ENCODE measurements around the gene CTDP1.

The CTDP1 gene

GRCh38 chr18:79755496-79756142 is 76.0 kb downstream of the CTDP1 start:
- H2AFZ ChIP-seq (ENCODE audit: low read depth, low read length), result no peak overlapping the region
- no peaks in the 10 kb centered on the region for H3K27me3 ChIP-seq (ENCODE audit: insufficient read depth, low read length)
- H3K4me3 ChIP-seq (ENCODE audit: low read length), result no peak overlapping the region
- H3K36me3 ChIP-seq (ENCODE audit: insufficient read depth, low read length), result peaks cover 20% of the 10 kb centered on the region
- H3K4me1 ChIP-seq (ENCODE audit: insufficient read depth, low read length), result no peaks in the 10 kb centered on the region
- peaks cover 6% of the 10 kb centered on the region for H3K9me3 ChIP-seq (ENCODE audit: low read length)

GRCh38 chr18:79756143-79756500 is 76.5 kb downstream of the CTDP1 start:
- H2AFZ ChIP-seq (ENCODE audit: low read depth, low read length), result no peak overlapping the region
- H3K9me3 ChIP-seq (ENCODE audit: low read length), result peaks cover 6% of the 10 kb centered on the region
- H3K4me1 ChIP-seq (ENCODE audit: insufficient read depth, low read length), result no peaks in the 10 kb centered on the region
- peaks cover 20% of the 10 kb centered on the region for H3K36me3 ChIP-seq (ENCODE audit: insufficient read depth, low read length)
- H3K27me3 ChIP-seq (ENCODE audit: insufficient read depth, low read length), result no peaks in the 10 kb centered on the region
- H3K4me3 ChIP-seq (ENCODE audit: low read length), result no peak overlapping the region

DNA sequence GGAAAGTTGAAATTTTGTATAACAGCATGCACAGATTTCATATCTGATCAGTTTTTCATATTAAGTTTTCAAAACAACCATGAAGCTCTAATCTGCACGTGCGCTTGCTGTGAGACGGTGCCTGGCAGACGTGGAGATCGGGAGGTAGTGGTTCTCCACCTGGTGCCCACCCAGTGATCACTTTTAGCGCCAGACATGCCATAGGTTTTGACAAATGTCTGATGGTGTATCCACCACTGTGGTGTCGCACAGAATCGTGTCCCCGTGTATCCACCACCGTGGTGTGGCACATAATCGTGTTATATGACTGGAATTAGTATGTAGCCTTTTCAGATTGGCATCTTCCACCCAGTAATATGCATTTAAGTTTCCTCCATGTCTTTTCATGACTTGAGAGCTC is 77.2 kb downstream of the CTDP1 start:
- Histone ChIP-seq H2AFZ (ENCODE audit: low read depth, low read length) (no peak overlapping the region), H3K9me3 (ENCODE audit: low read length) (peaks cover 6% of the 10 kb centered on the region), H3K36me3 (ENCODE audit: insufficient read depth, low read length) (peaks cover 20% of the 10 kb centered on the region), H3K4me3 (ENCODE audit: low read length) (no peak overlapping the region), H3K27me3 (ENCODE audit: insufficient read depth, low read length) (no peaks in the 10 kb centered on the region), H3K4me1 (ENCODE audit: insufficient read depth, low read length) (no peaks in the 10 kb centered on the region)

DNA sequence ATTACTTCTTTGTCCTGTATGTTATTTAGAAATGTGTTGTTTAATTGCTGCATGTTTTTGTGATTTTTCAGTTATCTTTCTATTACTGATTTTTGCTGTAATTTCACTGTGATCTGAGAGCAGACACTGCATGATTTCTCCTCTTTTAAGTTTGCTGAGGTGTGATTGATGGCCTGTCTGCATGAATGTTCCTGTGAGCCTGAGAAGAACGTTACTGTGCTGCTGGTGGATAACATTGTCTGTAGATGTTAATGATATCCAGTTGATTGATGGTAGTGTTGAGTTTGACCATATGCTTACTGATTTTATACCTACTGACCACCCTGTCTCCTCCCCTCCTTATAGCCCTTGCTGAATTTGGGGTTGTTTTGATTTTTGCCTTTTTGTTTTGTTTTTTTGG is 80.7 kb downstream of the CTDP1 start:
- no peaks in the 10 kb centered on the region for H3K27me3 ChIP-seq (ENCODE audit: insufficient read depth, low read length)
- H3K4me3 ChIP-seq (ENCODE audit: low read length), result no peak overlapping the region
- H3K4me1 ChIP-seq (ENCODE audit: insufficient read depth, low read length), result no peaks in the 10 kb centered on the region
- peaks cover 2% of the 10 kb centered on the region for H3K9me3 ChIP-seq (ENCODE audit: low read length)
- no peak overlapping the region for H2AFZ ChIP-seq (ENCODE audit: low read depth, low read length)
- H3K36me3 ChIP-seq (ENCODE audit: insufficient read depth, low read length), result peaks cover 2% of the 10 kb centered on the region

DNA sequence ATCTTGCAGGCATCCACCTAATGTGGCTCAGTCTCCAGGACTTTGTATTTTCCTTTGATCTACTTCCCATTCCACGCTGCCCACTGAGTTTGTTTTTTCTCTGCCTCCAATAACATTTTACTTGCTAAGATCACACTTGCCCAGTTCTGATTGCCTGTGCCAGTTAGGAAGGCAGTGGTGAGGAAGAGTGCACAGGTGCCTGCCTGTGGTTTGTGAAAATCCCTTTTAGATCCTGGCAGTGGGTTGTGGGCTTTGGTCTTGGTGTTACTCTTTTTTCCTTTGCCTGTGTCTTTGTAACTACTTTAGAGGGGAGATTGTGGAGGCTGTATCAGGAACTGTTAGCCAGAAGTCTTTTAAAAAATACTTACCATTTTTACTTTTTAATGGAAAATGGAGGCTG is 81.3 kb downstream of the CTDP1 start:
- Histone ChIP-seq H3K36me3 (ENCODE audit: insufficient read depth, low read length) (no peaks in the 10 kb centered on the region), H3K27me3 (ENCODE audit: insufficient read depth, low read length) (no peaks in the 10 kb centered on the region), H3K4me1 (ENCODE audit: insufficient read depth, low read length) (no peaks in the 10 kb centered on the region), H3K4me3 (ENCODE audit: low read length) (no peak overlapping the region), H3K9me3 (ENCODE audit: low read length) (peaks cover 2% of the 10 kb centered on the region), H2AFZ (ENCODE audit: low read depth, low read length) (no peak overlapping the region)

GRCh38 chr18:79763407-79763806 is 83.8 kb downstream of the CTDP1 start:
- H2AFZ ChIP-seq (ENCODE audit: low read depth, low read length), result no peak overlapping the region
- H3K9me3 ChIP-seq (ENCODE audit: low read length), result peaks cover 9% of the 10 kb centered on the region
- H3K4me3 ChIP-seq (ENCODE audit: low read length), result no peak overlapping the region
- no peaks in the 10 kb centered on the region for H3K36me3 ChIP-seq (ENCODE audit: insufficient read depth, low read length)
- H3K27me3 ChIP-seq (ENCODE audit: insufficient read depth, low read length), result no peaks in the 10 kb centered on the region
- H3K4me1 ChIP-seq (ENCODE audit: insufficient read depth, low read length), result no peaks in the 10 kb centered on the region

GRCh38 chr18:79764131-79764530 is 84.5 kb downstream of the CTDP1 start:
- no peak overlapping the region for H3K4me3 ChIP-seq (ENCODE audit: low read length)
- no peak overlapping the region for H2AFZ ChIP-seq (ENCODE audit: low read depth, low read length)
- H3K9me3 ChIP-seq (ENCODE audit: low read length), result peaks cover 9% of the 10 kb centered on the region
- no peaks in the 10 kb centered on the region for H3K27me3 ChIP-seq (ENCODE audit: insufficient read depth, low read length)
- no peaks in the 10 kb centered on the region for H3K4me1 ChIP-seq (ENCODE audit: insufficient read depth, low read length)
- no peaks in the 10 kb centered on the region for H3K36me3 ChIP-seq (ENCODE audit: insufficient read depth, low read length)

GRCh38 chr18:79765491-79766245 is 86.1 kb downstream of the CTDP1 start:
- no peaks in the 10 kb centered on the region for H3K27me3 ChIP-seq (ENCODE audit: insufficient read depth, low read length)
- peaks cover 11% of the 10 kb centered on the region for H3K9me3 ChIP-seq (ENCODE audit: low read length)
- H2AFZ ChIP-seq (ENCODE audit: low read depth, low read length), result no peak overlapping the region
- no peaks in the 10 kb centered on the region for H3K36me3 ChIP-seq (ENCODE audit: insufficient read depth, low read length)
- H3K4me3 ChIP-seq (ENCODE audit: low read length), result no peak overlapping the region
- H3K4me1 ChIP-seq (ENCODE audit: insufficient read depth, low read length), result no peaks in the 10 kb centered on the region

- H3K4me1 ChIP-seq (ENCODE audit: insufficient read depth, low read length), result no peaks in the 10 kb centered on the region
- peaks cover 11% of the 10 kb centered on the region for H3K9me3 ChIP-seq (ENCODE audit: low read length)
- no peaks in the 10 kb centered on the region for H3K36me3 ChIP-seq (ENCODE audit: insufficient read depth, low read length)
- H3K4me3 ChIP-seq (ENCODE audit: low read length), result no peak overlapping the region
- no peak overlapping the region for H2AFZ ChIP-seq (ENCODE audit: low read depth, low read length)
- no peaks in the 10 kb centered on the region for H3K27me3 ChIP-seq (ENCODE audit: insufficient read depth, low read length)
Measured at GRCh38 chr18:79766308-79766707, 86.7 kb downstream of the CTDP1 start.

- no peak overlapping the region for H2AFZ ChIP-seq (ENCODE audit: low read depth, low read length)
- H3K4me1 ChIP-seq (ENCODE audit: insufficient read depth, low read length), result no peaks in the 10 kb centered on the region
- H3K9me3 ChIP-seq (ENCODE audit: low read length), result peaks cover 11% of the 10 kb centered on the region
- H3K4me3 ChIP-seq (ENCODE audit: low read length), result no peak overlapping the region
- no peaks in the 10 kb centered on the region for H3K27me3 ChIP-seq (ENCODE audit: insufficient read depth, low read length)
- H3K36me3 ChIP-seq (ENCODE audit: insufficient read depth, low read length), result no peaks in the 10 kb centered on the region
Measured at GRCh38 chr18:79768745-79769144, 89.1 kb downstream of the CTDP1 start.

- Histone ChIP-seq H3K4me3 (ENCODE audit: low read length) (no peak overlapping the region), H3K9me3 (ENCODE audit: low read length) (peaks cover 14% of the 10 kb centered on the region), H2AFZ (ENCODE audit: low read depth, low read length) (no peak overlapping the region)
Measured at GRCh38 chr18:79769698-79770500, 90.3 kb downstream of the CTDP1 start.

GRCh38 chr18:79770501-79770815 is 90.9 kb downstream of the CTDP1 start:
- H3K4me1 ChIP-seq (ENCODE audit: insufficient read depth, low read length), result no peaks in the 10 kb centered on the region
- peaks cover 14% of the 10 kb centered on the region for H3K9me3 ChIP-seq (ENCODE audit: low read length)
- H3K27me3 ChIP-seq (ENCODE audit: insufficient read depth, low read length), result no peaks in the 10 kb centered on the region
- no peak overlapping the region for H3K4me3 ChIP-seq (ENCODE audit: low read length)
- no peak overlapping the region for H2AFZ ChIP-seq (ENCODE audit: low read depth, low read length)
- no peaks in the 10 kb centered on the region for H3K36me3 ChIP-seq (ENCODE audit: insufficient read depth, low read length)

More at GRCh38 chr18:79769698-79770500, 90.3 kb downstream of the CTDP1 start:
- Histone ChIP-seq H3K27me3 (ENCODE audit: insufficient read depth, low read length) (no peaks in the 10 kb centered on the region), H3K36me3 (ENCODE audit: insufficient read depth, low read length) (no peaks in the 10 kb centered on the region), H3K4me1 (ENCODE audit: insufficient read depth, low read length) (no peaks in the 10 kb centered on the region)

DNA sequence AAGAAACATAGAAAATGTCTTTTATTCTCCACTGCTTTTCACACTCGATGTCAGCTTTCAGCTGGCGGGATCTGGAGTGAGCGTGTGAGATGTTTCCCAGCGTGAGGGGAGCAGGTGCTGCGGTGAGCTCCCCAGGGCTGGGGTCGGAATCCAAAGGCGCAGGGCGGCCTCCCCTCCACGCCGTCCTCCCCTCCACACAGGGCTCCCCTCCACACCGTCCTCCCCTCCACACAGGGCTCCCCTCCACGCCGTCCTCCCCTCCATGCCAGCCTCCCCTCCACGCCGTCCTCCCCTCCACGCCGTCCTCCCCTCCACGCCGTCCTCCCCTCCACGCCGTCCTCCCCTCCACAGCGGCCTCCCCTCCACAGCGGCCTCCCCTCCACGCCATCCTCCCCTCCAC is 91.2 kb downstream of the CTDP1 start:
- H3K4me3 ChIP-seq (ENCODE audit: low read length), result no peak overlapping the region
- no peaks in the 10 kb centered on the region for H3K27me3 ChIP-seq (ENCODE audit: insufficient read depth, low read length)
- H3K9me3 ChIP-seq (ENCODE audit: low read length), result peaks cover 14% of the 10 kb centered on the region
- no peaks in the 10 kb centered on the region for H3K36me3 ChIP-seq (ENCODE audit: insufficient read depth, low read length)
- H3K4me1 ChIP-seq (ENCODE audit: insufficient read depth, low read length), result no peaks in the 10 kb centered on the region
- H2AFZ ChIP-seq (ENCODE audit: low read depth, low read length), result no peak overlapping the region
